ENCODE results near the gene KIF26B. TPM values are rescaled to one million over a fixed set of nuclear protein-coding genes. Genes with fewer than 3 reads are reported as not detected.
A peak's percentile ranks its signal among the peaks of the same experiment; 100 is the strongest.

KIF26B gene
- total RNA-seq (2014; rRNA removed) (0.04 and 0.17 TPM in 2 replicates), Bru-seq, nascent RNA (percentile 7 among the genes with signal in this experiment), BruChase-seq, experiment 1, labeled RNA remaining after a 6-hour chase (percentile 8 among the genes with signal in this experiment), BruChase-seq, experiment 2, labeled RNA remaining after a 2-hour chase (percentile 10 among the genes with signal in this experiment)
- long read RNA-seq, partial matches to known transcripts: 0 of 1 reads
- long read RNA-seq, other reads (novel, unspliced or antisense): 1 of 1 reads

GRCh38 chr1:245154429-245155271, at the start of gene KIF26B:
TSS of gene KIF26B (plus strand) at chr1:245154985. CDS start at chr1:245155425, 440 bp downstream.
- peak within 1 kb of the TSS; percentile 91 for H2AFZ ChIP-seq (ENCODE audit: low read length)
- TF ChIP-seq CTCF (conservative IDR thresholded peaks at IDR 0.05; ENCODE audit: low read depth, low read length): no peak
- peak; percentile 6 for TF ChIP-seq EZH2 (IDR thresholded peaks at IDR 0.05; ENCODE audit: low read length, unreplicated experiment)
- POLR2A ChIA-PET (ENCODE audit: unreplicated experiment): no interaction called here

GRCh38 chr1:245105042-245105441, 49.7 kb upstream of the KIF26B start:
- Histone ChIP-seq H3K27ac (ENCODE audit: low read length) (no peak overlapping the region), H3F3A (ENCODE audit: low read length, unreplicated experiment) (no peaks in the 10 kb centered on the region), H3K9me3 (ENCODE audit: low read length) (no peaks in the 10 kb centered on the region), H2AFZ (ENCODE audit: low read length) (no peak overlapping the region), H4K20me1 (ENCODE audit: low read length) (no peaks in the 10 kb centered on the region), H3K4me2 (ENCODE audit: low read length) (no peak overlapping the region), H3K9me2 (replicated peaks; ENCODE audit: low read length) (no peaks in the 10 kb centered on the region), H3K79me2 (ENCODE audit: low read length) (no peaks in the 10 kb centered on the region), H3K36me3 (ENCODE audit: low read depth, low read length) (no peaks in the 10 kb centered on the region), H3K4me3 (ENCODE audit: low read length) (no peak overlapping the region), H3K9ac (ENCODE audit: low read length) (no peak overlapping the region), H3K27me3 (ENCODE audit: low read length) (no peaks in the 10 kb centered on the region), H3K4me1 (ENCODE audit: insufficient read depth, low read length) (peaks cover 6% of the 10 kb centered on the region; the same call in 1 of the 2 replicates)
- ChIA-PET POLR2A (ENCODE audit: unreplicated experiment) (no interaction called here), CTCF (no interaction called here)
- no TSS peak for BruUV-seq (replicated peaks)
- intact Hi-C loops (cut with micrococcal nuclease): no loop called here
- no peak for TF ChIP-seq EZH2 (IDR thresholded peaks at IDR 0.05; ENCODE audit: low read length, unreplicated experiment)
- TF ChIP-seq EZH2phosphoT487 (IDR thresholded peaks at IDR 0.05; ENCODE audit: borderline replicate concordance, low read length): no peak
- TF ChIP-seq CTCF (conservative IDR thresholded peaks at IDR 0.05; ENCODE audit: low read depth, low read length): no peak
- DNase-seq (no peak), ATAC-seq (no peak)

More at GRCh38 chr1:245154429-245155271, at the start of gene KIF26B:
- intact Hi-C loops (cut with micrococcal nuclease): loop anchor here (5.0 to 10.0 kb wide), 3 partner anchors 363 to 1128 kb away; no protein-coding TSS in a partner anchor
- no peak within 1 kb of the TSS for H3K27ac ChIP-seq (ENCODE audit: low read length)
- H3K79me2 ChIP-seq (ENCODE audit: low read length): no peaks in the 10 kb centered on the region
- no peaks in the 10 kb centered on the region for H3K9me3 ChIP-seq (ENCODE audit: low read length)
- H3K9ac ChIP-seq (ENCODE audit: low read length): no peak within 1 kb of the TSS
- peaks cover 73% of the 10 kb centered on the region for H3K27me3 ChIP-seq (ENCODE audit: low read length)
- peak within 1 kb of the TSS; percentile 65 for H3K4me3 ChIP-seq (ENCODE audit: low read length)
- peaks cover 30% of the 10 kb centered on the region for H3K4me1 ChIP-seq (ENCODE audit: insufficient read depth, low read length)
- no TSS peak for BruUV-seq (replicated peaks)
- H3F3A ChIP-seq (ENCODE audit: low read length, unreplicated experiment): no peaks in the 10 kb centered on the region
- peak within 1 kb of the TSS; percentile 94 for H3K4me2 ChIP-seq (ENCODE audit: low read length)
- CTCF ChIA-PET: interaction anchor here (0.6 kb wide), 1 partner anchor 655 kb away, joined by 3 read pairs; no protein-coding TSS in a partner anchor
- no peaks in the 10 kb centered on the region for H3K9me2 ChIP-seq (replicated peaks; ENCODE audit: low read length)
- no peaks in the 10 kb centered on the region for H4K20me1 ChIP-seq (ENCODE audit: low read length)
- ATAC-seq: peak; percentile 19
- peak; percentile 56 for DNase-seq
- no peaks in the 10 kb centered on the region for H3K36me3 ChIP-seq (ENCODE audit: low read depth, low read length)
